Fibroblast of skin of left quadriceps (primary cell): ENCODE measurements around the gene LRRFIP1.

Experiments used
- DNase-seq, 2 experiments: peaks; one replicate each; pipeline ENCODE4 v3.0.0-alpha.2; 2013; ENCODE audit warnings: low read depth in 2 of 2

The LRRFIP1 gene

GRCh38 chr2:237616734-237617586 is 10.4 kb upstream of the LRRFIP1 start:
- DNase-seq, result peak; percentile 90 to 91

DNA sequence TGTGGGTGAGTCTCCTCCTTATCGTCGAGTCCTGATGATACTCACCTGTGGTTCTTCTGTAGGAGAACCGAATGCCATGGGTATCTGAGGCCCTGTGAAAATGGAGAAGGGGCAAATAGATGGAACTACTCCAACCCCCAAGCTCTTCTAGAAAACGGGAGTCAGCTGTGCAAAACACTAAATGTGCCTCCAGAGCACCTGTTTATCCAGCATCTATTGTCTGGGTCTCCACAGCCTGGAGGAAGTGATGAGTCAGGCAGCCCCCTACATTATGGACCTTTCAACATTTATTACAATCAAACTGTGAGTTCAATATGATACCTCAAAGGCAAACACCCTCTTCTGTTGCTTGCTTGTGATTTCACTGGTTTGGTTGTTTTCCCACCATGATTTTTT is 9.8 kb upstream of the LRRFIP1 start:
- no peak for DNase-seq

DNA sequence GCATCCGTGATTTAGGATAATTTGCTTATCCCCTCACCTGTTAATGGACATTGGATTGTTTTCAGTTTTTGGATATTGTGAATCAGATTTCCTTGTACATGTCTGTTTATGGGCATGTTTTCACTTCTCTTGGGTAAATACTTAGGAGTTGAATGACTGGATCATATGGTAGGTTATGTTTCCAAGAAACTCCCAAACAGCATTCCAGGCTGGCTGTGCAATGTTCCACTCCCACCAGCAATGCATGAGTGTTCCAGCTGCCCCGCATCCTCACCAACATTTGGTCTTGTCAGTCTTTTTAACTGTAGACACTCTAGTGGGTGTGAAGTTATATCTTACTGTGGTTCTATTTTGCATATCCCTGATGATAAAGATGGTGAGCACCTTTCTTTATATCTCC is 8.9 kb upstream of the LRRFIP1 start:
- no peak for DNase-seq

- DNase-seq, result no peak
Measured at GRCh38 chr2:237623428-237624403, 3.7 kb upstream of the LRRFIP1 start.

GRCh38 chr2:237624565-237624964 is 2.8 kb upstream of the LRRFIP1 start:
- no peak for DNase-seq

GRCh38 chr2:237625216-237625705 is 2.1 kb upstream of the LRRFIP1 start:
- no peak for DNase-seq

GRCh38 chr2:237625777-237626176 is 1.6 kb upstream of the LRRFIP1 start:
- no peak for DNase-seq

- no peak for DNase-seq
Measured at GRCh38 chr2:237626813-237627440, 460 bp upstream of the LRRFIP1 start.

DNA sequence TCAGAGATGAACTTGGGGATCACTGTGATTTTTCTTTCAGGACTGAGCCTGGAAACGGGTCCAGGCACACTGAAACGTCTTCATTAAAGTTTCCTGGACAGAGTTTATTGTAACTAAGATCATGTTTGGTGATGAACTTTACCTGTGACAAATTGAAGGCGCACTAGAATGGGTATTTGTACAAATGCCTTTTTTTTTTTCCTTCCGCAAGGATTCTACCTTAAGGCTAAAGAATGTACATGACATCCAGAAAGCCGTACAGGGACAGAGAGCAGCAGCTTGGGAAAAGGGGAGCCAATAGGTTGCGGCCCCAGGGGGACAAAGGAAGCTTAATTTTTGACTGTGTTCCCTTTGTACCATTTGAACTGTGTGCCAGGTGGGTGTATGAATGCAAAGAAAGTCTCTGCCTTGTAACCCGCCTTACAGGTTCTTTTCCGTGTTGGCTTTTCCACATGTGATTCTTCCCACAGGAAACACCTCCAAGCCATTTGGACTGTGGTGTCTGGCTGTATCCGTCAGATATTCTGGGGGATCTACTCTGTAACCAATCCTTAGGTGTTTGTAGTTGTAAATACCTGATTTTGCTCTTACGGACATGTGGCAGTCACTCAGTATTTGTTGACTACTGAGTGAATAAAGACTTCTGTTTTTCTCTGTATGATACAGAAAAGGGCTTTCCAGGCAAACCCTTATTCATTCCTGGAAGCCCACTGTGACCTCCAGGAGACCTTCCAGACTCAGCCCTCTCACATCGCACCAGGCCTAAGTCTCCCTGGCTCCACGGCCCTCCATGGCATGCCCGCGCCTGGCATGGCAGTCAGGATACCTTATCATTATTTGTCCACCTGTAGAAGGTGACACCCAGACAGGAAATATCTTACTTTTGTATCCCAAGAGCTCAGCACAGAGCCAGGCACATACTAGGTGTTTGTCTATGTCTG is 1.1 kb downstream of the LRRFIP1 start:
- no peak for DNase-seq

DNA sequence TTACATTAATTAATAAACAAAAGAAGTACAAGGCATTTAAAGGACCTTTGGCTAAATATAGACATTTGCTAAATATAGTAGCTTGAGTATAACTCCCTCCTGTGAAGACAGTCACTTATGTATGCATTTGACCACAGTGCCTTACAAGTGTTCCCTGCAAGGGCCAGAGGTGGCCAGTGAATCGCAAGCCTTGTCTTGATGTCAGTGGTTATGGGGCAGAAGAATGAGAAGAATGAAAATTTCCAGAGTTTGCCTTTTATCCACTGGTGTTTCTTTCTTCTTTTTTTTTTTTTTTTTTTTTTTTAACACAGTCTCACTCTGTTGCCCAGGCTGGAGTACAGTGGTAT is 1.8 kb downstream of the LRRFIP1 start:
- DNase-seq, result no peak

DNA sequence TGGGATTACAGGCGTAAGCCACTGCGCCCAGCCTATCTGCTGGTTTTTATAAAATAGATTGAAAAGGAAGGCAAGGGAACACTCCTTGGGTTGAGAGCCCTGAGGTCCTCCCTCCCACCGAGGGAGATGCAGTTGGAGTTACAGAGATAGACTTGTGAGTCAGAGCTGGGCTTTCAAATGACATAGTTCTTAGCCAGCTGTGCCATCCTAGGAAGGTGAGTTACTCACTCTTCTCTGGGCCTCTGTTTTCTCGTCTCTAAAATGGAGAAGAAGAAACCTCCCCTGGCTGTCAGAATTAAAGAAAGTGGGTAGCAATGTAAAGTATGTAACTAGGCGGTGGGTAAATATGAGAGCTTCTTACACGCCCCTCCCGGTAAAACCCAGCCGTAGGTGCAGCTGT is 2.4 kb downstream of the LRRFIP1 start:
- no peak for DNase-seq

DNA sequence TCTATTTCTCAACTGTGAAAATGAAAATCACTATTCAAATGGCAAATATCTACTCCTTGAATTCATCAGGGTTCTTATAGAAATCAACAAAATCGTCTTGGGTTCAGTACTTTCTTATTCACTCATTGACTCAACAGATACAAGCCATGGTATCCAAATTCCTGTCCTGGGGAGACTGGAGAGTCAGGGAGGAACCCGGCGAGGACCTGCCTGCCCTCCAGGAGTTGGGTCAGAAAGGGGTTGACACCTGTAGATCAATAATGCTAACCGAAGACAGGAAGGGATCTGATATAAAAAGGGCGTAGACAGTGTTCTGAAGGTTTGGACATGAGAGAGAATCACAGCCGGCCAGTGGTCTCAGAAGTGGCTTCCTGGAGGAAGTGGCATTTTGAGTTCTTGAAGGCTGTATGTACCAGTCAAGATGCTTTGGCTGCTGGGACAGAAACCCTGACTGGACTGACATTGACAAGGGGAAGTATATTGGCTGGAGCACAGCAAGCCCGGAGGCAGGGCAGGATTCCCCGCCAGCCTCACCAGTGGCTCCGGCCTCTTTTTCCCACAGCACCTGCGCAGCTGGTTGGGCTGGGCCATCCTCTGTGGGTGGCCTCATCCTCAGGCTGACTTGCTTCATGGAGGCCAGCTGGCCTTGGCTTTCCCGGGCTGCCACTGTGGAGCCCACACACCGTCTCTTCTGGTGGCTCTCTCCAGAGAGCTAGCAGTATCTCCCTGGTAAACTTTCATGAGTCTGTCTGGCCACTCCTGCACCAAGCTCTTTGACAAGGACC is 3.0 kb downstream of the LRRFIP1 start:
- no peak for DNase-seq

GRCh38 chr2:237631007-237631785 is 3.8 kb downstream of the LRRFIP1 start:
- no peak for DNase-seq

- DNase-seq, result no peak
Measured at GRCh38 chr2:237631801-237632585, 4.6 kb downstream of the LRRFIP1 start.

GRCh38 chr2:237633061-237633561 is 5.7 kb downstream of the LRRFIP1 start:
- DNase-seq, result no peak

- DNase-seq, result no peak
Measured at GRCh38 chr2:237636578-237636977, 9.2 kb downstream of the LRRFIP1 start.

DNA sequence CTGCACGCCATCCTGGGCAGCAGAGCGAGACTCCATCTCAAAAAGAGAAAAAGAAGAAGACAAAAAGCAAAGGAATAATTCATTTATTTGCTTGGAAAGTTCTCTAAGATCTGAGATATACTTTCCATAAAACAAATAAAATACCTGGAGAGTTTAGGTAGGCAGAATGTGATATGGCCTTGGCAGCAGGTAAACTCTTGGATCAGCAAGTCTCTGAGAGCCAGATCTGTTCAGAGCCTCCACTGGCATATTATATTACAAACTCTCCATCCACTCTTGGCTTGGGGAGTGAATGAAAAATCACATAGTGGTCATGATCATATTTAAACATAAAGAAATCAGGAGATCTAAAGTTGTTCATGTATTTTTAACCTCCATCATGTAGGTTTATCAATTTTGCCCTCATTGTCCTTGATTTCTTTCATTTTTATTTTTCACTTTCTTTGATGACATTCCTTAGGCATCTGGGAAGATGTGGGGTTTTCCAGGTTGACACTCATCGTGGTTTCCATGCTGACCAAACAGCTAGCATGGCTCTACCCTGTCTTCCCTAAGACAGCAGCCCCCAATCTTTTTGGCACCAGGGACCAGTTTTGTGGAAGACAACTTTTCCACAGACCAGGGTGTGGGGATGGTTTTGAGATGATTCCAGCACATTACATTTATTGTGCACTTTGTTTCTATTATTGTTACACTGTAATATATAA is 10.2 kb downstream of the LRRFIP1 start:
- no peak for DNase-seq

GRCh38 chr2:237638176-237638575 is 10.8 kb downstream of the LRRFIP1 start:
- no peak for DNase-seq
